WTC11 (cell line): ENCODE measurements around the gene PPP3CA.

Experiments used
- CTCF ChIP-seq: fragments of 200-600 bp; IDR thresholded peaks from 2 replicates; pipeline ENCODE4 v1.8.0; 2022; ENCODE audit warnings: antibody characterized with exemption
- SP1 ChIP-seq: sonication (generic); formaldehyde crosslinking; conservative IDR thresholded peaks from 2 replicates; pipeline ENCODE4 v1.8.1; 2022; ENCODE audit warnings: missing genetic modification reagents
- TF ChIP-seq, protein P1 (sequence below): sonication (generic); formaldehyde crosslinking; conservative IDR thresholded peaks from 2 replicates; pipeline ENCODE4 v1.8.1; 2022; ENCODE audit warnings: mild to moderate bottlenecking, missing genetic modification reagents

DNA sequence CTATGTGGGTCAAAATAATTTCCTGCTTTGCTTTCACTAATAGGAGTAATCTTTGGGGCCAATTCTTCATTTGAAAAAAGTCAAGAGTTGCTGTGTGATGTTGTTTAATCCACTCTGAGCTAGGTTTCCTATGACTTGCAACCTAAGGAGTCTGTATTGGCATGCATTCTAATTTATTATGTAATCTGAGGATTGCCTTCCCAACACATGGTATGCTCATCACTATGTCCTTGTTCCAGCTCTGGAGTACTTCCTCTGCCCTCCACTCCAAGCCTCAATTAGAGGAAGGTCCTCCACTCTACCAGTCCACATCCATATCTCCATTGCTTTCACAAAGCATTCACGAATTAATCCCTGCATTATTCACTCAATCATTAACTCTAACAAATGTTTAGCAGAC lies 56.1 kb downstream of the PPP3CA start:
- TF ChIP-seq CTCF (no peak), SP1 (no peak)
- TF ChIP-seq, protein P1, sequence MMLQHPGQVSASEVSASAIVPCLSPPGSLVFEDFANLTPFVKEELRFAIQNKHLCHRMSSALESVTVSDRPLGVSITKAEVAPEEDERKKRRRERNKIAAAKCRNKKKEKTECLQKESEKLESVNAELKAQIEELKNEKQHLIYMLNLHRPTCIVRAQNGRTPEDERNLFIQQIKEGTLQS (CRISPR knock-in tag) = no peak
